SK-N-SH treated with all-trans-retinoic acid at 6 μM for 48 hours (cell line): ENCODE data around the gene SMIM24.

Source experiments
- ATAC-seq: fragments of 200-7000 bp; cut with Tn5 transposase; 3 replicates; pipeline ENCODE4 v1.9.1; 2020; ENCODE audit warnings: mild to moderate bottlenecking, moderate library complexity
- ARNTL ChIP-seq: fragments of 450-650 bp; formaldehyde crosslinking; IDR thresholded peaks from 2 replicates; pipeline ENCODE4 v1.5.0; 2020; ENCODE audit warnings: low read depth, mild to moderate bottlenecking, moderate library complexity, borderline replicate concordance
- BACH2 ChIP-seq: fragments of 250-450 bp; sonication (Bioruptor Pico); IDR thresholded peaks from 2 replicates; pipeline ENCODE4 v1.9.0; 2021; ENCODE audit warnings: mild to moderate bottlenecking, borderline replicate concordance
- CSDC2 ChIP-seq: fragments of 250-450 bp; sonication (Bioruptor Pico); IDR thresholded peaks from 2 replicates; pipeline ENCODE4 v1.5.0; 2020; ENCODE audit warnings: mild to moderate bottlenecking, moderate library complexity
- GLIS3 ChIP-seq: fragments of 250-450 bp; sonication (Bioruptor Pico); IDR thresholded peaks from 2 replicates; pipeline ENCODE4 v1.5.0; 2020; ENCODE audit warnings: mild to moderate bottlenecking, moderate library complexity
- ISL1 ChIP-seq: fragments of 250-450 bp; sonication (Bioruptor Pico); IDR thresholded peaks from 2 replicates; pipeline ENCODE4 v2.1.2; 2022; ENCODE audit warnings: mild to moderate bottlenecking, moderate library complexity
- OSR1 ChIP-seq: fragments of 250-450 bp; sonication (Bioruptor Pico); IDR thresholded peaks from 2 replicates; pipeline ENCODE4 v1.8.0; 2022; ENCODE audit warnings: moderate library complexity, mild to moderate bottlenecking, inconsistent platforms
- PPARA ChIP-seq: fragments of 250-450 bp; sonication (Bioruptor Pico); IDR thresholded peaks from 2 replicates; pipeline ENCODE4 v1.5.0; 2020; ENCODE audit warnings: mild to moderate bottlenecking, borderline replicate concordance
- RARB ChIP-seq: fragments of 250-450 bp; sonication (Bioruptor Pico); IDR thresholded peaks from 2 replicates; pipeline ENCODE4 v1.8.0; 2021; ENCODE audit warnings: mild to moderate bottlenecking, moderate library complexity
- SNAI2 ChIP-seq: fragments of 250-450 bp; sonication (Bioruptor Pico); IDR thresholded peaks from 2 replicates; pipeline ENCODE4 v1.5.0; 2020; ENCODE audit warnings: mild to moderate bottlenecking, moderate library complexity
- TCF4 ChIP-seq: fragments of 250-450 bp; sonication (Bioruptor Pico); IDR thresholded peaks from 2 replicates; pipeline ENCODE4 v1.8.0; 2021; ENCODE audit warnings: mild to moderate bottlenecking, moderate library complexity, borderline replicate concordance
- TOX ChIP-seq: fragments of 250-450 bp; sonication (Bioruptor Pico); IDR thresholded peaks from 2 replicates; pipeline ENCODE4 v1.8.0; 2021; ENCODE audit warnings: mild to moderate bottlenecking, moderate library complexity, borderline replicate concordance
- ZC3H10 ChIP-seq: fragments of 250-450 bp; sonication (Bioruptor Pico); IDR thresholded peaks from 2 replicates; pipeline ENCODE4 v1.5.1; 2021; ENCODE audit warnings: mild to moderate bottlenecking, moderate library complexity
- ZFP3 ChIP-seq: fragments of 250-450 bp; sonication (Bioruptor Pico); IDR thresholded peaks from 2 replicates; pipeline ENCODE4 v1.5.0; 2020; ENCODE audit warnings: mild to moderate bottlenecking, moderate library complexity
- ZFP30 ChIP-seq: fragments of 450-650 bp; formaldehyde crosslinking; IDR thresholded peaks from 2 replicates; pipeline ENCODE4 v1.5.0; 2022; ENCODE audit warnings: mild to moderate bottlenecking, moderate library complexity
- ZNF70 ChIP-seq: fragments of 450-650 bp; formaldehyde crosslinking; IDR thresholded peaks from 2 replicates; pipeline ENCODE4 v1.5.0; 2020; ENCODE audit warnings: mild to moderate bottlenecking, moderate library complexity
- ZNF8 ChIP-seq: fragments of 450-650 bp; formaldehyde crosslinking; IDR thresholded peaks from 2 replicates; pipeline ENCODE4 v1.5.0; 2020; ENCODE audit warnings: mild to moderate bottlenecking, moderate library complexity
- TF ChIP-seq, protein P1 (sequence below): fragments of 250-450 bp; sonication (Bioruptor Pico); IDR thresholded peaks from 2 replicates; pipeline ENCODE4 v1.5.1; 2020; ENCODE audit warnings: low read depth, mild to moderate bottlenecking, moderate library complexity
- TF ChIP-seq, protein P2 (sequence below): fragments of 250-450 bp; sonication (Bioruptor Pico); IDR thresholded peaks from 2 replicates; pipeline ENCODE4 v1.8.0; 2021; ENCODE audit warnings: low read depth, mild to moderate bottlenecking, moderate library complexity, borderline replicate concordance
- TF ChIP-seq, protein P3 (sequence below): fragments of 250-450 bp; sonication (Bioruptor Pico); IDR thresholded peaks from 2 replicates; pipeline ENCODE4 v1.5.1; 2021; ENCODE audit warnings: mild to moderate bottlenecking, moderate library complexity
- TF ChIP-seq, protein P4 (sequence below): fragments of 250-450 bp; sonication (Bioruptor Pico); IDR thresholded peaks from 2 replicates; pipeline ENCODE4 v1.5.0; 2020; ENCODE audit warnings: mild to moderate bottlenecking, moderate library complexity
- TF ChIP-seq, protein P5 (sequence below): fragments of 250-450 bp; sonication (Bioruptor Pico); IDR thresholded peaks from 2 replicates; pipeline ENCODE4 v1.8.0; 2020; ENCODE audit warnings: mild to moderate bottlenecking, moderate library complexity, borderline replicate concordance

SMIM24 gene

DNA sequence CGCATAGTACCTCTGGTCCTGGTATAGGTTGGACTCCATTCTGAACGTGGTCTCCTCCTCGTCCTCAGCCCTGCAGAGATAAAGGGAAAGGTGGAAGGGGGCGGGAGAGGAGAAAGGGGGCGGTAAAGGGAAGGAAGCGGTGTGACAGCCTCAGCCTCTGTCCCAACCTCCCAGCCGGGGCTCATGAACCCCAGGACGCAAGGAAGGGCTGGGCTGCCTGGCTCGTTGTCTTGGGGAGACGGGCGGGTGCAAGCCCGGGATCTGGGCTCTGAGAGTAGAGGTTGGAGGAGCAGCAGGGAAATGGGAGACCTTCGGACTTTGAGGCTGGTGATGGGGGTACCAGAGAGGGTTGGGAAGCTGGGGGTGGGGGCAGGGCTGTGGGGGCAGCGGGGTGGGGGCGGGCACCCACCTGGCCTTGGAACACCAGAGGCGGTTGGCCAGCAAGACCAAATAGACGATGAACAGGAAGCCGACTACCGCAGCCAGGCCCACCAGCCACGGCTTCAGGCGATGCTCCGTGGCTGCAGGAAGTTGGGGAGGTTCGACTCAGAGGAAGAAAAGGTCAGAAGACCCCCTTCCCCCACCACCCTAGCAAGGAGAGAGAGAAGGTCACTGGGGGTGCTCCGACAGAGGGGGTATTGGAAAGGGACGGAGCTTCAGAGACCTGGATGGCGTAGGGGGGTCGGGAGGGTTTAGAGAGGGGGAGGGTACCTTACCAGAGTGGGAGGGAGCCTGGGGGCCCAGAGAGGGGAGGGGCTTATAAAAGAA is 1.7 kb downstream of the SMIM24 start:
- TF ChIP-seq CSDC2 (CRISPR knock-in tag) (no peak), GLIS3 (CRISPR knock-in tag) (no peak), ISL1 (CRISPR knock-in tag) (no peak), SNAI2 (CRISPR knock-in tag) (no peak), ZNF70 (CRISPR knock-in tag) (no peak), ZNF8 (CRISPR knock-in tag) (no peak), ZFP30 (CRISPR knock-in tag) (no peak), TOX (CRISPR knock-in tag) (no peak), ZC3H10 (CRISPR knock-in tag) (no peak), TCF4 (CRISPR knock-in tag) (no peak), BACH2 (CRISPR knock-in tag) (no peak), PPARA (CRISPR knock-in tag) (no peak), OSR1 (CRISPR knock-in tag) (no peak), RARB (CRISPR knock-in tag) (no peak), ARNTL (CRISPR knock-in tag) (no peak)
- TF ChIP-seq, protein P1, sequence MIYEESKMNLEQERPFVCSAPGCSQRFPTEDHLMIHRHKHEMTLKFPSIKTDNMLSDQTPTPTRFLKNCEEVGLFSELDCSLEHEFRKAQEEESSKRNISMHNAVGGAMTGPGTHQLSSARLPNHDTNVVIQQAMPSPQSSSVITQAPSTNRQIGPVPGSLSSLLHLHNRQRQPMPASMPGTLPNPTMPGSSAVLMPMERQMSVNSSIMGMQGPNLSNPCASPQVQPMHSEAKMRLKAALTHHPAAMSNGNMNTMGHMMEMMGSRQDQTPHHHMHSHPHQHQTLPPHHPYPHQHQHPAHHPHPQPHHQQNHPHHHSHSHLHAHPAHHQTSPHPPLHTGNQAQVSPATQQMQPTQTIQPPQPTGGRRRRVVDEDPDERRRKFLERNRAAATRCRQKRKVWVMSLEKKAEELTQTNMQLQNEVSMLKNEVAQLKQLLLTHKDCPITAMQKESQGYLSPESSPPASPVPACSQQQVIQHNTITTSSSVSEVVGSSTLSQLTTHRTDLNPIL (CRISPR knock-in tag) = no peak
- TF ChIP-seq, protein P2, sequence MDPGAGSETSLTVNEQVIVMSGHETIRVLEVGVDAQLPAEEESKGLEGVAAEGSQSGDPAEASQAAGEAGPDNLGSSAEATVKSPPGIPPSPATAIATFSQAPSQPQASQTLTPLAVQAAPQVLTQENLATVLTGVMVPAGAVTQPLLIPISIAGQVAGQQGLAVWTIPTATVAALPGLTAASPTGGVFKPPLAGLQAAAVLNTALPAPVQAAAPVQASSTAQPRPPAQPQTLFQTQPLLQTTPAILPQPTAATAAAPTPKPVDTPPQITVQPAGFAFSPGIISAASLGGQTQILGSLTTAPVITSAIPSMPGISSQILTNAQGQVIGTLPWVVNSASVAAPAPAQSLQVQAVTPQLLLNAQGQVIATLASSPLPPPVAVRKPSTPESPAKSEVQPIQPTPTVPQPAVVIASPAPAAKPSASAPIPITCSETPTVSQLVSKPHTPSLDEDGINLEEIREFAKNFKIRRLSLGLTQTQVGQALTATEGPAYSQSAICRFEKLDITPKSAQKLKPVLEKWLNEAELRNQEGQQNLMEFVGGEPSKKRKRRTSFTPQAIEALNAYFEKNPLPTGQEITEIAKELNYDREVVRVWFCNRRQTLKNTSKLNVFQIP (CRISPR knock-in tag) = no peak
- TF ChIP-seq, protein P3, sequence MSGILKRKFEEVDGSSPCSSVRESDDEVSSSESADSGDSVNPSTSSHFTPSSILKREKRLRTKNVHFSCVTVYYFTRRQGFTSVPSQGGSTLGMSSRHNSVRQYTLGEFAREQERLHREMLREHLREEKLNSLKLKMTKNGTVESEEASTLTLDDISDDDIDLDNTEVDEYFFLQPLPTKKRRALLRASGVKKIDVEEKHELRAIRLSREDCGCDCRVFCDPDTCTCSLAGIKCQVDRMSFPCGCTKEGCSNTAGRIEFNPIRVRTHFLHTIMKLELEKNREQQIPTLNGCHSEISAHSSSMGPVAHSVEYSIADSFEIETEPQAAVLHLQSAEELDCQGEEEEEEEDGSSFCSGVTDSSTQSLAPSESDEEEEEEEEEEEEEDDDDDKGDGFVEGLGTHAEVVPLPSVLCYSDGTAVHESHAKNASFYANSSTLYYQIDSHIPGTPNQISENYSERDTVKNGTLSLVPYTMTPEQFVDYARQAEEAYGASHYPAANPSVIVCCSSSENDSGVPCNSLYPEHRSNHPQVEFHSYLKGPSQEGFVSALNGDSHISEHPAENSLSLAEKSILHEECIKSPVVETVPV (CRISPR knock-in tag) = no peak
- TF ChIP-seq, protein P4, sequence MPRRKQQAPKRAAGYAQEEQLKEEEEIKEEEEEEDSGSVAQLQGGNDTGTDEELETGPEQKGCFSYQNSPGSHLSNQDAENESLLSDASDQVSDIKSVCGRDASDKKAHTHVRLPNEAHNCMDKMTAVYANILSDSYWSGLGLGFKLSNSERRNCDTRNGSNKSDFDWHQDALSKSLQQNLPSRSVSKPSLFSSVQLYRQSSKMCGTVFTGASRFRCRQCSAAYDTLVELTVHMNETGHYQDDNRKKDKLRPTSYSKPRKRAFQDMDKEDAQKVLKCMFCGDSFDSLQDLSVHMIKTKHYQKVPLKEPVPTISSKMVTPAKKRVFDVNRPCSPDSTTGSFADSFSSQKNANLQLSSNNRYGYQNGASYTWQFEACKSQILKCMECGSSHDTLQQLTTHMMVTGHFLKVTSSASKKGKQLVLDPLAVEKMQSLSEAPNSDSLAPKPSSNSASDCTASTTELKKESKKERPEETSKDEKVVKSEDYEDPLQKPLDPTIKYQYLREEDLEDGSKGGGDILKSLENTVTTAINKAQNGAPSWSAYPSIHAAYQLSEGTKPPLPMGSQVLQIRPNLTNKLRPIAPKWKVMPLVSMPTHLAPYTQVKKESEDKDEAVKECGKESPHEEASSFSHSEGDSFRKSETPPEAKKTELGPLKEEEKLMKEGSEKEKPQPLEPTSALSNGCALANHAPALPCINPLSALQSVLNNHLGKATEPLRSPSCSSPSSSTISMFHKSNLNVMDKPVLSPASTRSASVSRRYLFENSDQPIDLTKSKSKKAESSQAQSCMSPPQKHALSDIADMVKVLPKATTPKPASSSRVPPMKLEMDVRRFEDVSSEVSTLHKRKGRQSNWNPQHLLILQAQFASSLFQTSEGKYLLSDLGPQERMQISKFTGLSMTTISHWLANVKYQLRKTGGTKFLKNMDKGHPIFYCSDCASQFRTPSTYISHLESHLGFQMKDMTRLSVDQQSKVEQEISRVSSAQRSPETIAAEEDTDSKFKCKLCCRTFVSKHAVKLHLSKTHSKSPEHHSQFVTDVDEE = no peak
- TF ChIP-seq, protein P5, sequence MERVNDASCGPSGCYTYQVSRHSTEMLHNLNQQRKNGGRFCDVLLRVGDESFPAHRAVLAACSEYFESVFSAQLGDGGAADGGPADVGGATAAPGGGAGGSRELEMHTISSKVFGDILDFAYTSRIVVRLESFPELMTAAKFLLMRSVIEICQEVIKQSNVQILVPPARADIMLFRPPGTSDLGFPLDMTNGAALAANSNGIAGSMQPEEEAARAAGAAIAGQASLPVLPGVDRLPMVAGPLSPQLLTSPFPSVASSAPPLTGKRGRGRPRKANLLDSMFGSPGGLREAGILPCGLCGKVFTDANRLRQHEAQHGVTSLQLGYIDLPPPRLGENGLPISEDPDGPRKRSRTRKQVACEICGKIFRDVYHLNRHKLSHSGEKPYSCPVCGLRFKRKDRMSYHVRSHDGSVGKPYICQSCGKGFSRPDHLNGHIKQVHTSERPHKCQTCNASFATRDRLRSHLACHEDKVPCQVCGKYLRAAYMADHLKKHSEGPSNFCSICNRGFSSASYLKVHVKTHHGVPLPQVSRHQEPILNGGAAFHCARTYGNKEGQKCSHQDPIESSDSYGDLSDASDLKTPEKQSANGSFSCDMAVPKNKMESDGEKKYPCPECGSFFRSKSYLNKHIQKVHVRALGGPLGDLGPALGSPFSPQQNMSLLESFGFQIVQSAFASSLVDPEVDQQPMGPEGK = no peak
- ATAC-seq = no peak

DNA sequence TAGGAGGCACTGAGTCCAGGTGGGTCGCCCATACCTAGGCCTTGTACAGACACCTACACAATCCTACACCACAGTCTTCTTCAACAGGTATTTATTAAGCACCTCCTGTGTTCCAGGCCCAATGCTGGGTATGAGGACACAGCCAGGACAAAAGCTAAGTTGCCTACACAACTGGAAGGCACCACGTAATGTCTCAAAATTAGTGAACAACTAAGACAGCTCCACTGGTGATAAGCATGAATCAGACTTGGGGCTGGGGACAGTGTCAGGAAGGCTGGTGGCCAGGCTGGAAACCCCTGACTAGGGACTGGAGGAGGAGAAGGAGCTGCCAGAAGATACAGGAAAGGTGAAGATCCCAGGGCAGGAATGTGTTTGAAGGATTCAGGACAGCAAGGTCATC is 2.4 kb downstream of the SMIM24 start:
- no peak for TF ChIP-seq ARNTL (CRISPR knock-in tag)
- no peak for TF ChIP-seq ZFP3 (CRISPR knock-in tag)
- no peak for TF ChIP-seq OSR1 (CRISPR knock-in tag)
- no peak for TF ChIP-seq TCF4 (CRISPR knock-in tag)
- TF ChIP-seq, protein P3 (CRISPR knock-in tag) = no peak
- no peak for TF ChIP-seq TOX (CRISPR knock-in tag)
- TF ChIP-seq, protein P4 = no peak
- no peak for TF ChIP-seq ISL1 (CRISPR knock-in tag)
- no peak for ATAC-seq
